ENCODE results near the gene P2RX5. TPM values are rescaled to one million over a fixed set of nuclear protein-coding genes. Genes with fewer than 3 reads are reported as not detected.
"Not testable (repeated sequence)": the region's sequence is repeated elsewhere in the genome, so short reads cannot be mapped to it uniquely, and the experiment has no call there.

The P2RX5 gene
- total and polyA plus RNA-seq, 2 donors: 108 to 122 TPM

GRCh38 chr17:3723188-3723555 is 27.2 kb upstream of the P2RX5 start:
- Histone ChIP-seq H3K4me3 (ENCODE audit: low read length in 2 of 2) (peak overlapping the region; percentile 83 to 100), H3K4me1 (ENCODE audit: control insufficient read depth in 2 of 2, insufficient read depth in 2 of 2, low read length in 2 of 2) (peaks cover 15 to 61% of the 10 kb centered on the region in 2 donors), H3K9me3 (ENCODE audit: control insufficient read depth in 2 of 2, insufficient read depth in 1 of 2, low read length in 1 of 2) (peaks cover 0 to 4% of the 10 kb centered on the region in 2 donors), H3K36me3 (ENCODE audit: control insufficient read depth in 2 of 2, insufficient read depth in 2 of 2, low read length in 1 of 2) (peaks cover 6 to 54% of the 10 kb centered on the region in 2 donors), H3K27me3 (ENCODE audit: control insufficient read depth in 2 of 2, insufficient read depth in 1 of 2, low read length in 1 of 2) (no peaks in the 10 kb centered on the region), H3K27ac (ENCODE audit: low read depth in 1 of 2, low read length in 1 of 2) (peak overlapping the region; percentile 94 to 95)
- no peak for DNase-seq (ENCODE audit: low read depth in 6 of 9, low spot score in 9 of 9)
- WGBS: 5% methylated on average over 13 of the region's 13 CpGs

GRCh38 chr17:3722716-3723115 is 26.8 kb upstream of the P2RX5 start:
- Histone ChIP-seq H3K4me3 (ENCODE audit: low read length in 2 of 2) (peak overlapping the region; percentile 83 to 100), H3K9me3 (ENCODE audit: control insufficient read depth in 2 of 2, insufficient read depth in 1 of 2, low read length in 1 of 2) (peaks cover 0 to 4% of the 10 kb centered on the region in 2 donors), H3K27ac (ENCODE audit: low read depth in 1 of 2, low read length in 1 of 2) (peak overlapping the region; percentile 81 to 95), H3K27me3 (ENCODE audit: control insufficient read depth in 2 of 2, insufficient read depth in 1 of 2, low read length in 1 of 2) (no peaks in the 10 kb centered on the region), H3K4me1 (ENCODE audit: control insufficient read depth in 2 of 2, insufficient read depth in 2 of 2, low read length in 2 of 2) (peaks cover 15 to 61% of the 10 kb centered on the region in 2 donors), H3K36me3 (ENCODE audit: control insufficient read depth in 2 of 2, insufficient read depth in 2 of 2, low read length in 1 of 2) (peaks cover 11 to 54% of the 10 kb centered on the region in 2 donors)
- 66% methylated on average over 6 of the region's 6 CpGs for WGBS
- no peak for DNase-seq (ENCODE audit: low read depth in 6 of 9, low spot score in 9 of 9)

- peaks cover 6 to 43% of the 10 kb centered on the region in 2 donors for H3K4me1 ChIP-seq (ENCODE audit: control insufficient read depth in 2 of 2, insufficient read depth in 2 of 2, low read length in 2 of 2)
- H3K9me3 ChIP-seq (ENCODE audit: control insufficient read depth in 2 of 2, insufficient read depth in 1 of 2, low read length in 1 of 2): peaks cover 0 to 4% of the 10 kb centered on the region in 2 donors
- H3K36me3 ChIP-seq (ENCODE audit: control insufficient read depth in 2 of 2, insufficient read depth in 2 of 2, low read length in 1 of 2): peaks cover 39 to 59% of the 10 kb centered on the region in 2 donors
- no peaks in the 10 kb centered on the region for H3K27me3 ChIP-seq (ENCODE audit: control insufficient read depth in 2 of 2, insufficient read depth in 1 of 2, low read length in 1 of 2)
- DNase-seq (ENCODE audit: low read depth in 6 of 9, low spot score in 9 of 9): no peak
- no peak overlapping the region for H3K27ac ChIP-seq (ENCODE audit: low read depth in 1 of 2, low read length in 1 of 2)
- no peak overlapping the region for H3K4me3 ChIP-seq (ENCODE audit: low read length in 2 of 2)
Measured at GRCh38 chr17:3719265-3719664, 23.3 kb upstream of the P2RX5 start.

- Histone ChIP-seq H3K27me3 (ENCODE audit: control insufficient read depth in 2 of 2, insufficient read depth in 1 of 2, low read length in 1 of 2) (no peaks in the 10 kb centered on the region), H3K27ac (ENCODE audit: low read depth in 1 of 2, low read length in 1 of 2) (no peak overlapping the region), H3K36me3 (ENCODE audit: control insufficient read depth in 2 of 2, insufficient read depth in 2 of 2, low read length in 1 of 2) (peaks cover 39 to 59% of the 10 kb centered on the region in 2 donors), H3K4me1 (ENCODE audit: control insufficient read depth in 2 of 2, insufficient read depth in 2 of 2, low read length in 2 of 2) (peaks cover 6 to 44% of the 10 kb centered on the region in 2 donors), H3K9me3 (ENCODE audit: control insufficient read depth in 2 of 2, insufficient read depth in 1 of 2, low read length in 1 of 2) (no peaks in the 10 kb centered on the region), H3K4me3 (ENCODE audit: low read length in 2 of 2) (no peak overlapping the region)
- 96% methylated on average over 4 of the region's 4 CpGs for WGBS
- no peak for DNase-seq (ENCODE audit: low read depth in 6 of 9, low spot score in 9 of 9)
Measured at GRCh38 chr17:3718201-3718600, 22.2 kb upstream of the P2RX5 start.

- H3K9me3 ChIP-seq (ENCODE audit: control insufficient read depth in 2 of 2, insufficient read depth in 1 of 2, low read length in 1 of 2): no peaks in the 10 kb centered on the region
- no peak overlapping the region for H3K4me3 ChIP-seq (ENCODE audit: low read length in 2 of 2)
- no peaks in the 10 kb centered on the region for H3K27me3 ChIP-seq (ENCODE audit: control insufficient read depth in 2 of 2, insufficient read depth in 1 of 2, low read length in 1 of 2)
- 88% methylated on average over 8 of the region's 8 CpGs for WGBS
- peaks cover 16 to 49% of the 10 kb centered on the region in 2 donors for H3K4me1 ChIP-seq (ENCODE audit: control insufficient read depth in 2 of 2, insufficient read depth in 2 of 2, low read length in 2 of 2)
- H3K27ac ChIP-seq (ENCODE audit: low read depth in 1 of 2, low read length in 1 of 2): no peak overlapping the region
- peaks cover 43 to 63% of the 10 kb centered on the region in 2 donors for H3K36me3 ChIP-seq (ENCODE audit: control insufficient read depth in 2 of 2, insufficient read depth in 2 of 2, low read length in 1 of 2)
- DNase-seq (ENCODE audit: low read depth in 6 of 9, low spot score in 9 of 9): no peak
Measured at GRCh38 chr17:3715296-3715695, 19.3 kb upstream of the P2RX5 start.

GRCh38 chr17:3712811-3713463 is 17.0 kb upstream of the P2RX5 start:
- H3K9me3 ChIP-seq (ENCODE audit: control insufficient read depth in 2 of 2, insufficient read depth in 1 of 2, low read length in 1 of 2): no peaks in the 10 kb centered on the region
- peaks cover 16 to 53% of the 10 kb centered on the region in 2 donors for H3K4me1 ChIP-seq (ENCODE audit: control insufficient read depth in 2 of 2, insufficient read depth in 2 of 2, low read length in 2 of 2)
- H3K27ac ChIP-seq (ENCODE audit: low read depth in 1 of 2, low read length in 1 of 2): peak overlapping the region; percentile 85 to 93
- DNase-seq (ENCODE audit: low read depth in 6 of 9, low spot score in 9 of 9): peak in 1 of 9 donors; percentile 68
- peaks cover 35 to 51% of the 10 kb centered on the region in 2 donors for H3K36me3 ChIP-seq (ENCODE audit: control insufficient read depth in 2 of 2, insufficient read depth in 2 of 2, low read length in 1 of 2)
- H3K4me3 ChIP-seq (ENCODE audit: low read length in 2 of 2): no peak overlapping the region
- 31% methylated on average over 13 of the region's 13 CpGs for WGBS
- H3K27me3 ChIP-seq (ENCODE audit: control insufficient read depth in 2 of 2, insufficient read depth in 1 of 2, low read length in 1 of 2): no peaks in the 10 kb centered on the region

- no peak overlapping the region for H3K4me3 ChIP-seq (ENCODE audit: low read length in 2 of 2)
- no peaks in the 10 kb centered on the region for H3K27me3 ChIP-seq (ENCODE audit: control insufficient read depth in 2 of 2, insufficient read depth in 1 of 2, low read length in 1 of 2)
- H3K4me1 ChIP-seq (ENCODE audit: control insufficient read depth in 2 of 2, insufficient read depth in 2 of 2, low read length in 2 of 2): peaks cover 16 to 50% of the 10 kb centered on the region in 2 donors
- 18% methylated on average over 5 of the region's 5 CpGs for WGBS
- H3K36me3 ChIP-seq (ENCODE audit: control insufficient read depth in 2 of 2, insufficient read depth in 2 of 2, low read length in 1 of 2): peaks cover 16 to 36% of the 10 kb centered on the region in 2 donors
- peak overlapping the region; percentile 76 to 85 for H3K27ac ChIP-seq (ENCODE audit: low read depth in 1 of 2, low read length in 1 of 2)
- peak in 7 of 9 donors; percentile 65 to 92 (median 78) for DNase-seq (ENCODE audit: low read depth in 6 of 9, low spot score in 9 of 9)
- H3K9me3 ChIP-seq (ENCODE audit: control insufficient read depth in 2 of 2, insufficient read depth in 1 of 2, low read length in 1 of 2): no peaks in the 10 kb centered on the region
Measured at GRCh38 chr17:3710951-3711383, 15.0 kb upstream of the P2RX5 start.

- H3K4me1 ChIP-seq (ENCODE audit: control insufficient read depth in 2 of 2, insufficient read depth in 2 of 2, low read length in 2 of 2): peaks cover 16 to 41% of the 10 kb centered on the region in 2 donors
- WGBS: 90% methylated on average over 3 of the region's 3 CpGs
Measured at GRCh38 chr17:3708366-3708765, 12.4 kb upstream of the P2RX5 start.

GRCh38 chr17:3705718-3705984 is 9.7 kb upstream of the P2RX5 start:
- not testable (repeated sequence) for H3K9me3 ChIP-seq (ENCODE audit: control insufficient read depth in 2 of 2, insufficient read depth in 1 of 2, low read length in 1 of 2); H3K4me3 ChIP-seq (ENCODE audit: low read length in 2 of 2); H3K27me3 ChIP-seq (ENCODE audit: control insufficient read depth in 2 of 2, insufficient read depth in 1 of 2, low read length in 1 of 2); DNase-seq (ENCODE audit: low read depth in 6 of 9, low spot score in 9 of 9); H3K27ac ChIP-seq (ENCODE audit: low read depth in 1 of 2, low read length in 1 of 2)
- H3K36me3 ChIP-seq (ENCODE audit: control insufficient read depth in 2 of 2, insufficient read depth in 2 of 2, low read length in 1 of 2): peaks cover 7 to 43% of the 10 kb centered on the region in 2 donors
- 94% methylated on average over 1 of the region's 1 CpG for WGBS
- H3K4me1 ChIP-seq (ENCODE audit: control insufficient read depth in 2 of 2, insufficient read depth in 2 of 2, low read length in 2 of 2): peaks cover 2 to 16% of the 10 kb centered on the region in 2 donors

More at GRCh38 chr17:3708366-3708765, 12.4 kb upstream of the P2RX5 start:
- peaks cover 4 to 36% of the 10 kb centered on the region in 2 donors for H3K36me3 ChIP-seq (ENCODE audit: control insufficient read depth in 2 of 2, insufficient read depth in 2 of 2, low read length in 1 of 2)
- no peak overlapping the region for H3K27ac ChIP-seq (ENCODE audit: low read depth in 1 of 2, low read length in 1 of 2)
- H3K4me3 ChIP-seq (ENCODE audit: low read length in 2 of 2): no peak overlapping the region
- H3K9me3 ChIP-seq (ENCODE audit: control insufficient read depth in 2 of 2, insufficient read depth in 1 of 2, low read length in 1 of 2): no peaks in the 10 kb centered on the region
- DNase-seq (ENCODE audit: low read depth in 6 of 9, low spot score in 9 of 9): no peak
- H3K27me3 ChIP-seq (ENCODE audit: control insufficient read depth in 2 of 2, insufficient read depth in 1 of 2, low read length in 1 of 2): no peaks in the 10 kb centered on the region

Data from thymus (tissue), 11 donors.